Endothelial cell of umbilical vein (primary cell): ENCODE results near the gene POPDC3. TPM values are rescaled to one million over a fixed set of nuclear protein-coding genes. Genes with fewer than 3 reads are reported as not detected.

ENCODE experiments used
- BruUV-seq: library from RNA; stranded (reverse); fragments of 400-500 nt; replicated peaks from 2 replicates; lab custom pipeline; 2021; lab: Mats Ljungman, UMichigan
- CTCF ChIA-PET: fragments of 300-600, 350-600 bp; sonication (Branson Sonifier 250); formaldehyde crosslinking; loops from one replicate; lab custom pipeline; 2021; ENCODE audit warnings: antibody characterized with exemption, inconsistent platforms; lab: Charles Lee
- POLR2A ChIA-PET: fragments of 300-600, 350-600 bp; sonication (Branson Sonifier 250); formaldehyde crosslinking; loops from one replicate; lab custom pipeline; 2021; ENCODE audit warnings: antibody characterized with exemption, inconsistent platforms; lab: Charles Lee
- DNase-seq: peaks from one replicate; pipeline ENCODE4 v3.0.0-alpha.2; 2011; ENCODE audit warnings: low read depth, low spot score
- FAIRE-seq: peaks from 2 replicates; lab custom pipeline; 2011; peaks lifted over from hg19 to GRCh38; lab: Jason Lieb, UNC
- H2AFZ ChIP-seq: 2 replicates; pipeline ENCODE4 v1.6.0; 2012; ENCODE audit warnings: low read depth, low read length, control low read depth, inconsistent platforms
- H3K27ac ChIP-seq: 2 replicates; pipeline ENCODE4 v1.5.1; 2011; ENCODE audit warnings: low read depth, mild to moderate bottlenecking, control low read depth, low read length, moderate library complexity; ENCODE audit not compliant: insufficient read depth
- H3K27me3 ChIP-seq, 2 experiments: 2 replicates each; pipeline versions ENCODE4 v1.6.0 to v1.6.1; 2011; ENCODE audit warnings: low read length in 2 of 2, mixed read lengths in 1 of 2; ENCODE audit not compliant: control insufficient read depth in 2 of 2, insufficient read depth in 2 of 2
- H3K36me3 ChIP-seq, 2 experiments: 2 replicates in 1 of 2; 3 replicates in 1 of 2; pipeline ENCODE4 v1.5.1; 2011; ENCODE audit warnings: low read length in 2 of 2, mild to moderate bottlenecking in 1 of 2, moderate library complexity in 1 of 2; ENCODE audit not compliant: control insufficient read depth in 2 of 2, insufficient read depth in 2 of 2; ENCODE audit errors: extremely low read depth in 1 of 2
- H3K4me1 ChIP-seq: 3 replicates; pipeline ENCODE4 v1.5.1; 2011; ENCODE audit warnings: mild to moderate bottlenecking, low read length; ENCODE audit not compliant: control insufficient read depth, insufficient read depth; ENCODE audit errors: extremely low read depth
- H3K4me2 ChIP-seq: 2 replicates; pipeline ENCODE4 v1.6.1; 2011; ENCODE audit warnings: low read length, control low read depth, mixed read lengths; ENCODE audit not compliant: insufficient read depth
- H3K4me3 ChIP-seq, 3 experiments: fragments of 200-600 bp in 1 of 3; sonication (generic), shearing (Covaris generic) in 1 of 3; replicated peaks in 1 of 3; 2 replicates each; pipeline ENCODE4 v1.5.1; 2011 to 2016; ENCODE audit warnings: control low read depth in 3 of 3, low read length in 3 of 3, mild to moderate bottlenecking in 2 of 3, inconsistent platforms in 1 of 3, low read depth in 1 of 3, moderate library complexity in 1 of 3; ENCODE audit not compliant: insufficient read depth in 1 of 3
- H3K79me2 ChIP-seq: 2 replicates; pipeline ENCODE4 v1.6.0; 2012; ENCODE audit warnings: low read length, inconsistent platforms; ENCODE audit not compliant: control insufficient read depth, insufficient read depth
- H3K9ac ChIP-seq: replicated peaks from 2 replicates; pipeline ENCODE3; 2011; ENCODE audit warnings: low read length, control low read depth; ENCODE audit not compliant: insufficient read depth; ENCODE audit errors: extremely low read depth
- H3K9me1 ChIP-seq: replicated peaks from 3 replicates; pipeline ENCODE4 v1.6.0; 2011; ENCODE audit warnings: mild to moderate bottlenecking, low read length; ENCODE audit not compliant: control insufficient read depth, insufficient read depth; ENCODE audit errors: extremely low read depth
- H3K9me3 ChIP-seq: replicated peaks from 2 replicates; pipeline ENCODE4 v1.5.1; 2012; ENCODE audit warnings: low read length, inconsistent platforms; ENCODE audit not compliant: control insufficient read depth, insufficient read depth
- H4K20me1 ChIP-seq: replicated peaks from 2 replicates; pipeline ENCODE3; 2011; ENCODE audit warnings: mild to moderate bottlenecking, low read length; ENCODE audit not compliant: control insufficient read depth, insufficient read depth; ENCODE audit errors: extremely low read depth
- CTCF ChIP-seq, 2 donors: IDR thresholded peaks; 1 replicate in 1 of 2; 2 replicates in 1 of 2; pipeline ENCODE4 v1.5.1; 2011; ENCODE audit warnings: low read length in 2 of 2, mild to moderate bottlenecking in 2 of 2, moderate library complexity in 2 of 2, control low read depth in 1 of 2, inconsistent platforms in 1 of 2, low read depth in 1 of 2; ENCODE audit not compliant: insufficient read depth in 1 of 2; ENCODE audit errors: extremely low read depth in 1 of 2
- EZH2 ChIP-seq: IDR thresholded peaks from 2 replicates; pipeline ENCODE4 v1.6.1; 2012; ENCODE audit warnings: borderline replicate concordance, low read depth, mild to moderate bottlenecking, moderate library complexity, low read length, inconsistent platforms; ENCODE audit not compliant: severe bottlenecking
- FOS ChIP-seq: IDR thresholded peaks from 2 replicates; pipeline ENCODE4 v1.6.1; 2011; ENCODE audit warnings: mild to moderate bottlenecking, low read length, moderate library complexity, borderline replicate concordance; ENCODE audit not compliant: insufficient read depth
- GATA2 ChIP-seq: IDR thresholded peaks from 2 replicates; pipeline ENCODE4 v1.7.0; 2011; ENCODE audit warnings: low read depth, mild to moderate bottlenecking, moderate library complexity, mixed read lengths, low read length; ENCODE audit not compliant: insufficient read length, insufficient read depth
- JUN ChIP-seq: IDR thresholded peaks from 2 replicates; pipeline ENCODE4 v1.6.1; 2011; ENCODE audit warnings: borderline replicate concordance, low read depth; ENCODE audit not compliant: insufficient read length, insufficient read depth
- MAX ChIP-seq: IDR thresholded peaks from 2 replicates; pipeline ENCODE4 v1.6.1; 2011; ENCODE audit not compliant: insufficient read depth, insufficient read length
- MYC ChIP-seq: IDR thresholded peaks from one replicate; pipeline ENCODE4 v1.6.1; 2011; ENCODE audit warnings: mild to moderate bottlenecking, low read depth, low read length
- POLR2A ChIP-seq: IDR thresholded peaks from 2 replicates; pipeline ENCODE4 v1.6.1; 2012; ENCODE audit warnings: low read depth, mild to moderate bottlenecking, control low read depth, low read length
- POLR2AphosphoS5 ChIP-seq: IDR thresholded peaks from 2 replicates; pipeline ENCODE4 v1.6.1; 2012; ENCODE audit warnings: low read depth, mild to moderate bottlenecking, control low read depth, low read length, moderate library complexity; ENCODE audit not compliant: insufficient read depth
- dilution Hi-C: fragments of 300-500 bp; cut with MboI; formaldehyde crosslinking; loops from one replicate; pipeline ENCODE4 v1.15.0; 2019; ENCODE audit warnings: low sequenced_read_pairs; ENCODE audit not compliant: extremely low pct_ligation_motif_present
- intact Hi-C: fragments of 100-400 bp; cut with micrococcal nuclease; formaldehyde crosslinking; loops from one replicate; pipeline ENCODE4 v1.10.0; 2022
- polyA plus RNA-seq, 4 experiments: library from polyadenylated mRNA; depleted of rRNA in 3 of 4; stranded (reverse) in 3 of 4; unstranded in 1 of 4; fragments of >200 nt; gene quantifications; 2 replicates each; pipeline versions ENCODE4 v1.2.1 to v1.2.3, GENCODE V29; 2011 to 2012; ENCODE audit warnings: missing spikeins in 1 of 4
- total RNA-seq: library from RNA; stranded (reverse); gene quantifications from 2 replicates; pipeline ENCODE4 v1.2.3, GENCODE V29; 2021

Gene POPDC3
- total and polyA plus RNA-seq, 2 donors (not counting 3 experiments of a cell fraction or from before 2014, with no cell fraction given), result 1.6 to 1.7 TPM

- Histone ChIP-seq H4K20me1 (no peaks in the 10 kb centered on the region), H3K36me3 (no peaks in the 10 kb centered on the region), H3K27ac (no peak overlapping the region), H2AFZ (no peak overlapping the region), H3K79me2 (no peaks in the 10 kb centered on the region), H3K9me3 (no peaks in the 10 kb centered on the region), H3K4me3 (no peak overlapping the region), H3K4me1 (no peaks in the 10 kb centered on the region), H3K9me1 (no peaks in the 10 kb centered on the region), H3K27me3 (no peaks in the 10 kb centered on the region), H3K9ac (no peak overlapping the region), H3K4me2 (no peak overlapping the region)
- TF ChIP-seq POLR2AphosphoS5 (no peak), POLR2A (no peak), GATA2 (no peak), CTCF (IDR thresholded peaks at IDR 0.05; ENCODE audit: extremely low read depth in 1 of 2, insufficient read depth in 1 of 2, low read depth in 1 of 2, low read length in 2 of 2) (no peak), JUN (no peak), FOS (no peak), MAX (no peak), MYC (no peak), EZH2 (no peak)
- dilution Hi-C loops (loop anchor here (25.0 kb wide), 1 partner anchor 165 kb away; no protein-coding TSS in a partner anchor), intact Hi-C loops (no loop called here)
- ChIA-PET POLR2A (no interaction called here), CTCF (interaction anchor here (1.3 to 1.6 kb wide), 5 partner anchors 13 to 241 kb away, joined by 3 to 5 read pairs (median 4); a partner anchor contains a TSS)
- no peak for FAIRE-seq
- no peak for DNase-seq
- no TSS peak for BruUV-seq
These were observed 57.8 kb downstream of the POPDC3 start for GRCh38 chr6:105121981-105122380.
